SK-N-SH treated with all-trans-retinoic acid at 6 μM for 48 hours (cell line): ENCODE data around the gene PRKACA.

Source experiments
- ARNTL ChIP-seq: fragments of 450-650 bp; formaldehyde crosslinking; IDR thresholded peaks from 2 replicates; pipeline ENCODE4 v1.5.0; 2020; ENCODE audit warnings: low read depth, mild to moderate bottlenecking, moderate library complexity, borderline replicate concordance
- CSRNP3 ChIP-seq: fragments of 250-450 bp; sonication (Bioruptor Pico); IDR thresholded peaks from 2 replicates; pipeline ENCODE4 v1.5.1; 2021; ENCODE audit warnings: mild to moderate bottlenecking, moderate library complexity
- GLIS3 ChIP-seq: fragments of 250-450 bp; sonication (Bioruptor Pico); IDR thresholded peaks from 2 replicates; pipeline ENCODE4 v1.5.0; 2020; ENCODE audit warnings: mild to moderate bottlenecking, moderate library complexity
- ISL1 ChIP-seq: fragments of 250-450 bp; sonication (Bioruptor Pico); IDR thresholded peaks from 2 replicates; pipeline ENCODE4 v2.1.2; 2022; ENCODE audit warnings: mild to moderate bottlenecking, moderate library complexity
- OSR1 ChIP-seq: fragments of 250-450 bp; sonication (Bioruptor Pico); IDR thresholded peaks from 2 replicates; pipeline ENCODE4 v1.8.0; 2022; ENCODE audit warnings: moderate library complexity, mild to moderate bottlenecking, inconsistent platforms
- PATZ1 ChIP-seq: fragments of 250-450 bp; sonication (Bioruptor Pico); IDR thresholded peaks from 2 replicates; pipeline ENCODE4 v1.8.0; 2020; ENCODE audit warnings: mild to moderate bottlenecking, moderate library complexity, borderline replicate concordance
- RARB ChIP-seq: fragments of 250-450 bp; sonication (Bioruptor Pico); IDR thresholded peaks from 2 replicates; pipeline ENCODE4 v1.8.0; 2021; ENCODE audit warnings: mild to moderate bottlenecking, moderate library complexity
- ZFP3 ChIP-seq: fragments of 250-450 bp; sonication (Bioruptor Pico); IDR thresholded peaks from 2 replicates; pipeline ENCODE4 v1.5.0; 2020; ENCODE audit warnings: mild to moderate bottlenecking, moderate library complexity
- ZFP30 ChIP-seq: fragments of 450-650 bp; formaldehyde crosslinking; IDR thresholded peaks from 2 replicates; pipeline ENCODE4 v1.5.0; 2022; ENCODE audit warnings: mild to moderate bottlenecking, moderate library complexity
- ZNF565 ChIP-seq: fragments of 450-650 bp; formaldehyde crosslinking; conservative IDR thresholded peaks from 2 replicates; pipeline ENCODE4 v1.5.0; 2020; ENCODE audit warnings: low read depth, mild to moderate bottlenecking, moderate library complexity
- TF ChIP-seq, protein P1 (sequence below): fragments of 250-450 bp; sonication (Bioruptor Pico); IDR thresholded peaks from 2 replicates; pipeline ENCODE4 v1.5.1; 2020; ENCODE audit warnings: low read depth, mild to moderate bottlenecking, moderate library complexity
- TF ChIP-seq, protein P2 (sequence below): fragments of 250-450 bp; sonication (Bioruptor Pico); IDR thresholded peaks from 2 replicates; pipeline ENCODE4 v1.8.0; 2021; ENCODE audit warnings: low read depth, mild to moderate bottlenecking, moderate library complexity, borderline replicate concordance

- TF ChIP-seq RARB (CRISPR knock-in tag) (no peak), CSRNP3 (no peak), ZNF565 (CRISPR knock-in tag) (no peak), PATZ1 (CRISPR knock-in tag) (no peak), OSR1 (no peak), GLIS3 (CRISPR knock-in tag) (no peak), ISL1 (CRISPR knock-in tag) (no peak), ZFP30 (CRISPR knock-in tag) (no peak), ARNTL (CRISPR knock-in tag) (no peak), ZFP3 (CRISPR knock-in tag) (no peak)
- TF ChIP-seq, protein P1, sequence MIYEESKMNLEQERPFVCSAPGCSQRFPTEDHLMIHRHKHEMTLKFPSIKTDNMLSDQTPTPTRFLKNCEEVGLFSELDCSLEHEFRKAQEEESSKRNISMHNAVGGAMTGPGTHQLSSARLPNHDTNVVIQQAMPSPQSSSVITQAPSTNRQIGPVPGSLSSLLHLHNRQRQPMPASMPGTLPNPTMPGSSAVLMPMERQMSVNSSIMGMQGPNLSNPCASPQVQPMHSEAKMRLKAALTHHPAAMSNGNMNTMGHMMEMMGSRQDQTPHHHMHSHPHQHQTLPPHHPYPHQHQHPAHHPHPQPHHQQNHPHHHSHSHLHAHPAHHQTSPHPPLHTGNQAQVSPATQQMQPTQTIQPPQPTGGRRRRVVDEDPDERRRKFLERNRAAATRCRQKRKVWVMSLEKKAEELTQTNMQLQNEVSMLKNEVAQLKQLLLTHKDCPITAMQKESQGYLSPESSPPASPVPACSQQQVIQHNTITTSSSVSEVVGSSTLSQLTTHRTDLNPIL = no peak
- TF ChIP-seq, protein P2, sequence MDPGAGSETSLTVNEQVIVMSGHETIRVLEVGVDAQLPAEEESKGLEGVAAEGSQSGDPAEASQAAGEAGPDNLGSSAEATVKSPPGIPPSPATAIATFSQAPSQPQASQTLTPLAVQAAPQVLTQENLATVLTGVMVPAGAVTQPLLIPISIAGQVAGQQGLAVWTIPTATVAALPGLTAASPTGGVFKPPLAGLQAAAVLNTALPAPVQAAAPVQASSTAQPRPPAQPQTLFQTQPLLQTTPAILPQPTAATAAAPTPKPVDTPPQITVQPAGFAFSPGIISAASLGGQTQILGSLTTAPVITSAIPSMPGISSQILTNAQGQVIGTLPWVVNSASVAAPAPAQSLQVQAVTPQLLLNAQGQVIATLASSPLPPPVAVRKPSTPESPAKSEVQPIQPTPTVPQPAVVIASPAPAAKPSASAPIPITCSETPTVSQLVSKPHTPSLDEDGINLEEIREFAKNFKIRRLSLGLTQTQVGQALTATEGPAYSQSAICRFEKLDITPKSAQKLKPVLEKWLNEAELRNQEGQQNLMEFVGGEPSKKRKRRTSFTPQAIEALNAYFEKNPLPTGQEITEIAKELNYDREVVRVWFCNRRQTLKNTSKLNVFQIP (CRISPR knock-in tag) = no peak
Measured at GRCh38 chr19:14158276-14159023, 40.9 kb upstream of the PRKACA start.
